Memory B cell (primary cell): ENCODE measurements around the gene GRAMD1A.
"Not testable (repeated sequence)": the region's sequence is repeated elsewhere in the genome, so short reads cannot be mapped to it uniquely, and the experiment has no call there.

Source experiments
- ATAC-seq: fragments of 150-1000 bp; cut with Tn5 transposase; 2 replicates; pipeline ENCODE4 v1.10.0; 2021; ENCODE audit warnings: low read depth, mild to moderate bottlenecking, moderate library complexity
- DNase-seq, 2 donors: peaks; one replicate each; pipeline ENCODE4 v3.0.0; 2022; ENCODE audit warnings: low spot score in 2 of 2
- H3K27ac Mint-ChIP-seq: one replicate; pipeline ENCODE4 v1.8.0; 2022; ENCODE audit warnings: mild to moderate bottlenecking, moderate library complexity, mixed read lengths
- H3K27me3 Mint-ChIP-seq: one replicate; pipeline ENCODE4 v1.8.0; 2022; ENCODE audit warnings: mixed read lengths
- H3K36me3 Mint-ChIP-seq: one replicate; pipeline ENCODE4 v1.8.0; 2022; ENCODE audit warnings: mild to moderate bottlenecking, mixed read lengths
- H3K4me1 Mint-ChIP-seq: one replicate; pipeline ENCODE4 v1.8.0; 2022; ENCODE audit warnings: mixed read lengths
- H3K4me3 Mint-ChIP-seq: one replicate; pipeline ENCODE4 v1.8.0; 2022; ENCODE audit warnings: mild to moderate bottlenecking, moderate library complexity, mixed read lengths
- H3K9me3 Mint-ChIP-seq: one replicate; pipeline ENCODE4 v1.8.0; 2022; ENCODE audit warnings: mixed read lengths

Gene GRAMD1A

GRCh38 chr19:35013820-35014754 is 14.0 kb downstream of the GRAMD1A start:
- H3K27me3 Mint-ChIP-seq, result no peaks in the 10 kb centered on the region
- ATAC-seq (peak; percentile 49), DNase-seq (no peak)
- peaks cover 31% of the 10 kb centered on the region for H3K36me3 Mint-ChIP-seq
- peak overlapping the region; percentile 62 for H3K27ac Mint-ChIP-seq
- peak overlapping the region; percentile 9 for H3K4me3 Mint-ChIP-seq
- H3K4me1 Mint-ChIP-seq, result peaks cover 32% of the 10 kb centered on the region
- no peaks in the 10 kb centered on the region for H3K9me3 Mint-ChIP-seq

- not testable (repeated sequence) for H3K27ac Mint-ChIP-seq, ATAC-seq, H3K4me3 Mint-ChIP-seq, DNase-seq, H3K9me3 Mint-ChIP-seq, H3K27me3 Mint-ChIP-seq
- Mint-ChIP-seq H3K36me3 (peaks cover 34% of the 10 kb centered on the region), H3K4me1 (peaks cover 34% of the 10 kb centered on the region)
These were observed 14.7 kb downstream of the GRAMD1A start for GRCh38 chr19:35014774-35015173.

- Mint-ChIP-seq H3K4me1 (peaks cover 35% of the 10 kb centered on the region), H3K4me3 (no peak overlapping the region), H3K27me3 (no peaks in the 10 kb centered on the region), H3K27ac (no peak overlapping the region), H3K36me3 (peaks cover 31% of the 10 kb centered on the region), H3K9me3 (no peaks in the 10 kb centered on the region)
- ATAC-seq, result no peak
- no peak for DNase-seq
These were observed 15.3 kb downstream of the GRAMD1A start for GRCh38 chr19:35015270-35015953.

- ATAC-seq (no peak), DNase-seq (no peak)
- Mint-ChIP-seq H3K9me3 (no peaks in the 10 kb centered on the region), H3K27me3 (no peaks in the 10 kb centered on the region), H3K4me3 (no peak overlapping the region), H3K27ac (no peak overlapping the region), H3K36me3 (peaks cover 32% of the 10 kb centered on the region), H3K4me1 (peaks cover 33% of the 10 kb centered on the region)
These were observed 15.8 kb downstream of the GRAMD1A start for GRCh38 chr19:35015954-35016351.

- Mint-ChIP-seq H3K27me3 (no peaks in the 10 kb centered on the region), H3K27ac (no peak overlapping the region), H3K4me1 (peaks cover 28% of the 10 kb centered on the region), H3K36me3 (peaks cover 41% of the 10 kb centered on the region), H3K9me3 (no peaks in the 10 kb centered on the region), H3K4me3 (no peak overlapping the region)
- DNase-seq, result no peak
- no peak for ATAC-seq
These were observed 17.4 kb downstream of the GRAMD1A start for GRCh38 chr19:35017507-35017906.

- peaks cover 21% of the 10 kb centered on the region for H3K4me1 Mint-ChIP-seq
- H3K9me3 Mint-ChIP-seq, result no peaks in the 10 kb centered on the region
- no peak overlapping the region for H3K27ac Mint-ChIP-seq
- H3K36me3 Mint-ChIP-seq, result peaks cover 41% of the 10 kb centered on the region
- ATAC-seq (no peak), DNase-seq (no peak)
- no peak overlapping the region for H3K4me3 Mint-ChIP-seq
- no peaks in the 10 kb centered on the region for H3K27me3 Mint-ChIP-seq
These were observed 18.3 kb downstream of the GRAMD1A start for GRCh38 chr19:35018379-35018778.

GRCh38 chr19:35019144-35019543 is 19.0 kb downstream of the GRAMD1A start:
- H3K4me1 Mint-ChIP-seq, result peaks cover 14% of the 10 kb centered on the region
- no peaks in the 10 kb centered on the region for H3K9me3 Mint-ChIP-seq
- H3K27me3 Mint-ChIP-seq, result no peaks in the 10 kb centered on the region
- no peak overlapping the region for H3K4me3 Mint-ChIP-seq
- no peak overlapping the region for H3K27ac Mint-ChIP-seq
- DNase-seq, result no peak
- ATAC-seq, result no peak
- peaks cover 39% of the 10 kb centered on the region for H3K36me3 Mint-ChIP-seq

GRCh38 chr19:35021016-35021415 is 20.9 kb downstream of the GRAMD1A start:
- peaks cover 9% of the 10 kb centered on the region for H3K4me1 Mint-ChIP-seq
- no peaks in the 10 kb centered on the region for H3K9me3 Mint-ChIP-seq
- ATAC-seq (no peak), DNase-seq (no peak)
- H3K27me3 Mint-ChIP-seq, result no peaks in the 10 kb centered on the region
- H3K36me3 Mint-ChIP-seq, result peaks cover 42% of the 10 kb centered on the region
- H3K27ac Mint-ChIP-seq, result no peak overlapping the region
- no peak overlapping the region for H3K4me3 Mint-ChIP-seq

GRCh38 chr19:35021596-35021995 is 21.5 kb downstream of the GRAMD1A start:
- Mint-ChIP-seq H3K9me3 (no peaks in the 10 kb centered on the region), H3K27me3 (no peaks in the 10 kb centered on the region), H3K27ac (no peak overlapping the region), H3K4me1 (peaks cover 9% of the 10 kb centered on the region), H3K36me3 (peaks cover 44% of the 10 kb centered on the region), H3K4me3 (no peak overlapping the region)
- ATAC-seq (no peak), DNase-seq (no peak)

- H3K4me3 Mint-ChIP-seq, result no peak overlapping the region
- H3K27ac Mint-ChIP-seq, result no peak overlapping the region
- no peaks in the 10 kb centered on the region for H3K9me3 Mint-ChIP-seq
- peaks cover 6% of the 10 kb centered on the region for H3K4me1 Mint-ChIP-seq
- H3K36me3 Mint-ChIP-seq, result peaks cover 40% of the 10 kb centered on the region
- no peaks in the 10 kb centered on the region for H3K27me3 Mint-ChIP-seq
- ATAC-seq, result no peak
- no peak for DNase-seq
These were observed 22.3 kb downstream of the GRAMD1A start for GRCh38 chr19:35022460-35022859.

- ATAC-seq (no peak), DNase-seq (no peak)
- peaks cover 1% of the 10 kb centered on the region for H3K27me3 Mint-ChIP-seq
- no peaks in the 10 kb centered on the region for H3K9me3 Mint-ChIP-seq
- peaks cover 36% of the 10 kb centered on the region for H3K36me3 Mint-ChIP-seq
- H3K27ac Mint-ChIP-seq, result no peak overlapping the region
- peaks cover 3% of the 10 kb centered on the region for H3K4me1 Mint-ChIP-seq
- no peak overlapping the region for H3K4me3 Mint-ChIP-seq
These were observed 23.3 kb downstream of the GRAMD1A start for GRCh38 chr19:35023428-35023827.

- Mint-ChIP-seq H3K36me3 (peaks cover 33% of the 10 kb centered on the region), H3K27me3 (peaks cover 3% of the 10 kb centered on the region), H3K4me1 (peaks cover 3% of the 10 kb centered on the region), H3K4me3 (no peak overlapping the region), H3K27ac (no peak overlapping the region), H3K9me3 (no peaks in the 10 kb centered on the region)
- ATAC-seq (no peak), DNase-seq (no peak)
These were observed 24.0 kb downstream of the GRAMD1A start for GRCh38 chr19:35024095-35024494.

GRCh38 chr19:35025969-35026368 is 25.8 kb downstream of the GRAMD1A start:
- Mint-ChIP-seq H3K27ac (no peak overlapping the region), H3K36me3 (peaks cover 24% of the 10 kb centered on the region)
- ATAC-seq, result no peak

GRCh38 chr19:35026418-35026817 is 26.3 kb downstream of the GRAMD1A start:
- H3K27ac Mint-ChIP-seq, result no peak overlapping the region
- H3K4me3 Mint-ChIP-seq, result no peak overlapping the region
- DNase-seq (no peak), ATAC-seq (no peak)
- H3K36me3 Mint-ChIP-seq, result peaks cover 22% of the 10 kb centered on the region
- peaks cover 9% of the 10 kb centered on the region for H3K27me3 Mint-ChIP-seq
- no peaks in the 10 kb centered on the region for H3K9me3 Mint-ChIP-seq
- H3K4me1 Mint-ChIP-seq, result peaks cover 6% of the 10 kb centered on the region

More at GRCh38 chr19:35025969-35026368, 25.8 kb downstream of the GRAMD1A start:
- H3K4me1 Mint-ChIP-seq, result peaks cover 2% of the 10 kb centered on the region
- peaks cover 4% of the 10 kb centered on the region for H3K27me3 Mint-ChIP-seq
- H3K4me3 Mint-ChIP-seq, result no peak overlapping the region
- DNase-seq, result no peak
- no peaks in the 10 kb centered on the region for H3K9me3 Mint-ChIP-seq
